HG03025 (cell line): ENCODE results near the gene CCSER1.

ENCODE experiments used
- ATAC-seq: cut with Tn5 transposase; IDR thresholded peaks from one replicate; pipeline ENCODE4 v1.9.1; 2021; ENCODE audit warnings: mild to moderate bottlenecking, moderate library complexity; ENCODE audit not compliant: unreplicated experiment, low FRiP score

The CCSER1 gene

GRCh38 chr4:90992213-90992612, 865.0 kb downstream of the CCSER1 start:
- no peak for ATAC-seq

DNA sequence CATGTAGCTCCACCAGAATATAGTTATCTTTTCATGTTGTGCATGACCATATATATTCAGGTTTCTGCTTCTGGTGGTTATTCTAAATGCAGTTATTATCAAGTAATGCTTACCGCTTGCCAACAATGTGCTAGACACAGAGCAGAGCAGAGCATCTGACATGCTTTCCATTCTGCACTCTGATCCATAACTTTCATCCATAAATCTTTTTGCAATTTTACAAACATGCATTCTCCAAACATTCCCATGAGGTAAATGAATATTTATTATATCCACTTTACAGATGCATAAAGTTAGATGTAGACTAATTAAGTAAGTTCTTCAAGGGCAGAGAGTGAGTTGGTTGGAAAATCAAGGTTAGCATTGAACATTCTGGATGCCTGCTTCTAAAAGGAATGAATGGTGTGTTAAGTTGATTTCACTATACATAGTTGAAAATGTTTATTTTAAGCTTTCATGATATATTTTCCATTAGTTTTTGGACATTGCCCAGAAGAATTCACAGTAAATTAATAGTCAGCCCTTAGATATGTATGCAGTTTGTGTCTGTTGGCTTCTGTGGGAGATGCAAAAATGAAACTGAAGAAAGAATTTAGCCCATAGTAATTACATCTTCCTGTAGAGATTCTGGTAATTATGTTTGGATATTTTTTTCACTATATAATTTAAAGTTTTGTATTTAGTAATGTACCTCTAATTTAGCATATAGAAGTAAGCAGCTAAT, 867.8 kb downstream of the CCSER1 start:
- ATAC-seq: no peak

DNA sequence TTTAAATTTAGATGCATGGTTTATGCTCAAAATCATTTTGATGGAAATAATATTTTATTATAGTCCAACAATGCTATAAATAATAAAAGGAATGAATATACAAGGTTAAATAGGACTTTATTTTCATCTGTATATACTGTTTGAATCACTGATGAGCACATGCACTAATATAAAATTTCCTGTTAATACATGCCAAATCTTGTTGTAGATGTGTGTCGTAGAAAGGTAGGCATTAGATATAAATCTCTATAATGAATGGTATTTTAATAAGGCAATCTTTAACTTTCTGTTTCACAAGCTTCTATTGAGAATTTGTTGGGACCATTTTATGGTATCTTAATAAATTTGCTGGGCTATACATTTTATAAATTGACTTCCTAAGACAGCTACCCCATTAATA, 868.8 kb downstream of the CCSER1 start:
- no peak for ATAC-seq

GRCh38 chr4:90996813-90997212, 869.6 kb downstream of the CCSER1 start:
- ATAC-seq: no peak

DNA sequence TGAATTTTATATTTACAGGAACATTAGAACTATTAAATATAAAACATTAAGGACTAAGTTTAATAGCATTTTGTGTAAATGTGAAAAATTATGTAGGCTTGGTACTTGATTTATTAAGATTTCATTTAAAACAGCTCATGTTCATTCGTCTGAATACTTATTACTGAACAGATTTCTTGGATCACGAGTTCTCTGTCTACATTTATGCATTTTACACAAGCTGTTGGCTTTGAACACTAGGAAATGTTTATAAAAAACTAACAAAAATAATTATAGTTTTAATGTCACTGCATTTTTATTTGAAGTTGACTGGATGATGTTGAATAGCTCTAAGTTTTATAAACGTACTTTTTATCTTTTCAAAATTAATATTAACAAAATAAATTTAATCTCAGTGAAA, 888.7 kb downstream of the CCSER1 start:
- no peak for ATAC-seq

GRCh38 chr4:91019513-91019912, 892.3 kb downstream of the CCSER1 start:
- no peak for ATAC-seq

DNA sequence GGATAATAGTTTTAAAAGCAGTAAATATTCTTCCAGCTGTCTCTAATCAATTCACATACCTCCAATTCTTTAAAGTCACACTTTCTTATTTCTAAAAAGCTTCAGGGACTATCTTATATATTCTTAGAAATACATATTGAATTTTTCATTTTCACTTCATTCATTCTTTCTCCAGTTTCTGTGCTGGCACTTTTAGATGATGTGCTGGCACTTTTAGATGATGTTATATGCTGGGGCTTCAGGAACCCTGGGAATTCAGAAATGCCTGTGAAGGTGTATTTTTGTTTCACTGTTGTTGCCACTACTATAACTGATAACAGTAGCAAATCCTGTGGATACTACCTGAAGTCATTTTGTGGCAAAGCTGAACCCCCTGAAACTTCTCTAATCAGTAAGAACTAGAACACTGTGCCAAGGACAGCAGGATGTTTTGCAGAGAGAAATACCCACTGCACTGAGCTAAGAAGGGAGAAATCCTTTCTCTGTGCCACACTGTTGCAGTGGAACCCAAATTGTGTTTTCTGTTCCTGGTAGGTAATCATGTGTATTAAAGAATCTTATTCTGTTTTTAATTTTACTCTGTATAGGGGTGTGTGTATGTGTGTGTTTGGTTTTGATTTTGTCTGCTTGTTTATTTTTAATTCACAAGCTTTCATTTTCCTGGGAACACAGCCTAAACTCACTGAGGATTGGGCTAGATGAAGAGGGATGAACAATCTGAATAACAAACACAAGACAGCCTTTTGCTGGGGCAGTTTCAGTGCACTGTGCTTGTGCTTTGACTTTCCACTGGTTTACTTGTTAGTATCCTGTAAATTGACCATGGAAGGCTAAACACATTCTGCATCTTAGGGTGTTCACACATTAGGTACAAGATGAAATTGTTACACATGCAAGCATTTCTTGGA, 898.3 kb downstream of the CCSER1 start:
- ATAC-seq: no peak

- ATAC-seq: no peak
These were observed 901.0 kb downstream of the CCSER1 start for GRCh38 chr4:91028228-91028627.

GRCh38 chr4:91031761-91032160, 904.6 kb downstream of the CCSER1 start:
- ATAC-seq: no peak

DNA sequence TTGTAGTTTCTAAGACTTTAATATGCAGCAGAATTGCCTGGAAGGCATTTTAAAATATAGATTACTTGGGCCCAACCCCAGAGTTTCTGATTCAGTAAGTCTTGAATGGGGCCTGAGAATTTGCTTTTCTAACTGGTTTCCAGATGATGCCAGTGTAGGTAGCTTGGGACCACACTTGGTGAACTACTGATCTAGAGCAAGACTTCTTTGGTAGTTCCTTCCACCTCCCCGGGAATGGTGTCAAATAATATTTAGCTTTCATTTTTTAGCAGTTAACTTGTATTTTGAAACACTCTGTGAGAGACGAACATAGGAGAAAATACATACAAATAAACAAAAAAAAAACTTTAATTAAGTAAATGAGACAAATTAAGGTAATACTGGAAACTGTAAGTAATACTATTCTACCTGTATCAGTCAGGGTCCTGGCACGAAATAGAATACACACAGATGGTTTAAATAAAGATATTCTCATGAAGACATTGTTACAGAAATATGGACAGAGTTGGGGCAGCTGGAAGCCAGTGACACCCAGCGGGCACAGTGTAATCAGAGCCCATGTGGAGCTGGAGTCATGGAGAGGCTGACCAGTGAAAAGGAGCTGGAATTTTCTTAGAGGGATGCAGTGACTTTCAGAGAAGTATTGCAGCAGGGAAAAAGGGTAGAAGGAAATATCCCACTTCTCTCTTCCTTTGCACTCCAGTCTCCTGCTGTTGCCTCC, 905.7 kb downstream of the CCSER1 start:
- ATAC-seq: no peak

- no peak for ATAC-seq
These were observed 908.1 kb downstream of the CCSER1 start for GRCh38 chr4:91035276-91035675.

- no peak for ATAC-seq
These were observed 910.8 kb downstream of the CCSER1 start for GRCh38 chr4:91037951-91038350.

- ATAC-seq: no peak
These were observed 930.7 kb downstream of the CCSER1 start for GRCh38 chr4:91057871-91058270.

DNA sequence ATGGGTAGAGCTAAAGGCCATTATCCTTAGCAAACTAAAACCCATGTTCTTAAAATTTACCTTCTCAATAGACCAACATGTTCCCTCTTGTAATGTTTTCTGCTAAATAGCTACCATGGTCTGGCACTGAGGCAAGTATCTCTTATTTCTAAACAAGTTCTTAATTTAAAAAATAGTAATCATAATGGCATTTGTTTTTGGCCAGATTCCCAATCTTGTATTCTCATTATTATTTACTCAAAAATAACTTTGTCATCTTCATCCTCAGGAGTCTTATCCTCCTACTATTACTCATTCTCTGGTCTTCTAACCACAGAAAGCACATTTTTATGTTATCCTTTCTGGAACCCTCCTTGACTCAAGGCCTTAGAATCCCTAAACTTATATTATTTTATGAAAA, 931.2 kb downstream of the CCSER1 start:
- no peak for ATAC-seq

GRCh38 chr4:91064157-91064853, 937.1 kb downstream of the CCSER1 start:
- ATAC-seq: no peak

DNA sequence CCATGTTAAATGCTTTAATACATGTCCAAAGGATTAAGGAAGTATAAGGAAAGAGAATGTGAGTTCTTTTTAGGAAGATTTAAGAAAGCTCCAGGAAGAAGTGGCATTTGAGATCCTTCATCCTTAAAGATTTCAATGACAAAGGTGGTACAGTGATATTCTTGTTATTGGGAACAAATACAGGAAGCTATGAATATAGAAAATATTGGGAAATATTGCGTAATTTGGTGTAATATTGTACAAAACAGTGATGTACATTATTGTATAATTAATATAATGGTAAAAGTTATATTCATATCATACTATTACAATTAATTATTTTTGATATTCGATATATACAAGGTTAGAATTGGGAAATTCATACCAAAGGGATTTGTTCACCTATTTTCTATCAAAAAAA, 937.9 kb downstream of the CCSER1 start:
- no peak for ATAC-seq

- ATAC-seq: no peak
These were observed 943.5 kb downstream of the CCSER1 start for GRCh38 chr4:91070736-91071135.

- ATAC-seq: no peak
These were observed 949.0 kb downstream of the CCSER1 start for GRCh38 chr4:91076147-91076546.

DNA sequence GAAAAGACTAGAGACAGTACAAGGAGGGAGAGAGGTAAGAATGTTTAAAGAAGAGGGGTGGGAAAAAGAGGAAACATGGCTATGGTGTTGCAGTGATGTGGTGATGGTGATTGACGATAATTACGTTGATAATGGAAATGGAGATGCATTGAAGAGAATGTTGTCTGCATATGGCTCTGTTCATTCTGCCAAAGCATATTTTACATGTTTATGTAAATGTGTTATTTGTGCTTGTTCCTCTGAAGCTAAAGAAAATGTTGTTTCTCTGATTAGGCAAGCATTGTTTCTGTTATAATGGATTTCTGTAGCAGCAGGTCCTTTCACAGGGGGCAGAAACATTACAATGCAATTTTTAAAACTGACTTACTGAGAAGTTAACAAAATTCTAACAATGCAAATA, 958.8 kb downstream of the CCSER1 start:
- no peak for ATAC-seq

DNA sequence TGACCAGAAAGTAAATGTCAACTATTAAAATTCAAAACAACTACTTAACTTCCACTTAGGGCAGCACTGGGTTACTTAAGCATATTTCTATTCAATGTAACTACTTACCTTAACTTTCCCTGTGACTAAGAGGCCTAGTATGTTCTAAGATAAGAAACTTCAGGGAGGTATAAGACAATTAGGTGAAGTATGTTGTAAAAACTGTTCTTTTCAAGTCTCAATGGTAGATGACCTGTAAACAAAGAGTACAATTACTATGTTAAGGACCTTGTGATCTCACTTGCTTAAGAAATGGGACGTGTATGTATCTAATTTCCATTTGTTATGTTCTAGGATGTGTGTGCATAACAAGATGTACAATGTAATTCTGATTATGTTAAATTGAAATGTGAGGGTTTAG, 960.5 kb downstream of the CCSER1 start:
- ATAC-seq: no peak

GRCh38 chr4:91089178-91089577, 962.0 kb downstream of the CCSER1 start:
- no peak for ATAC-seq
